ENCODE results near the gene IGF1R. TPM values are rescaled to one million over a fixed set of nuclear protein-coding genes. Genes with fewer than 3 reads are reported as not detected.

Gene IGF1R
- total and polyA plus RNA-seq, 2 of the 13 experiments (the other 11 are each of a cell fraction or from before 2014, with no cell fraction given) = 15.9 to 18.4 TPM

- TF ChIP-seq AHDC1 (CRISPR knock-in tag; IDR thresholded peaks at IDR 0.05; ENCODE audit: borderline replicate concordance) = peak; percentile 89; the same call in 1 of the 2 replicates
- no peak for TF ChIP-seq ZNF318 (CRISPR knock-in tag; IDR thresholded peaks at IDR 0.05)
- peak; percentile 17 for TF ChIP-seq ZFP36 (IDR thresholded peaks at IDR 0.05; ENCODE audit: borderline replicate concordance, low read depth, low read length, partially characterized antibody)
- TF ChIP-seq STAG1 (CRISPR knock-in tag; IDR thresholded peaks at IDR 0.05) = 0 out of 2 replicates have a peak, but pooled peaks have one; percentile 9
- peak; percentile 79 for TF ChIP-seq MED1 (CRISPR knock-in tag; IDR thresholded peaks at IDR 0.05)
- TF ChIP-seq REST (IDR thresholded peaks at IDR 0.05; ENCODE audit: borderline replicate concordance in 1 of 2, low read depth in 1 of 2, low read length in 2 of 2) = 0 out of 4 replicates have a peak, but pooled peaks of 1 of the 2 experiments have one; percentile 30
- no peak for TF ChIP-seq NFYB (CRISPR knock-in tag; IDR thresholded peaks at IDR 0.05)
- no peak for TF ChIP-seq ZNF354B (CRISPR knock-in tag; IDR thresholded peaks at IDR 0.05)
- TF ChIP-seq THAP7 (CRISPR knock-in tag; IDR thresholded peaks at IDR 0.05) = no peak
- TF ChIP-seq ZNF550 (CRISPR knock-in tag; IDR thresholded peaks at IDR 0.05; ENCODE audit: borderline replicate concordance) = no peak
Measured at GRCh38 chr15:98843844-98844243, 195.5 kb downstream of the IGF1R start (continued).
